DMS114 treated with DMSO at 0.1 percent for 48 hours (cell line): Measurements from ENCODE around the gene WASL.

Experiments
- DNase-seq: peaks from one replicate; lab custom pipeline; 2025; ENCODE audit not compliant: unreplicated experiment; lab: John Stamatoyannopoulos, UW

Gene WASL

DNA sequence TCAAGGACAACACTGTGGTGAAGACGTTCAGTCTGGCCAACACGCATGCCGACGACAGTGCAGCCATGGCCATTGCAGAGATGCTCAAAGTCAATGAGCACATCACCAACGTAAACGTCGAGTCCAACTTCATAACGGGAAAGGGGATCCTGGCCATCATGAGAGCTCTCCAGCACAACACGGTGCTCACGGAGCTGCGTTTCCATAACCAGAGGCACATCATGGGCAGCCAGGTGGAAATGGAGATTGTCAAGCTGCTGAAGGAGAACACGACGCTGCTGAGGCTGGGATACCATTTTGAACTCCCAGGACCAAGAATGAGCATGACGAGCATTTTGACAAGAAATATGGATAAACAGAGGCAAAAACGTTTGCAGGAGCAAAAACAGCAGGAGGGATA lies 86.5 kb downstream of the WASL start:
- DNase-seq = no peak

DNA sequence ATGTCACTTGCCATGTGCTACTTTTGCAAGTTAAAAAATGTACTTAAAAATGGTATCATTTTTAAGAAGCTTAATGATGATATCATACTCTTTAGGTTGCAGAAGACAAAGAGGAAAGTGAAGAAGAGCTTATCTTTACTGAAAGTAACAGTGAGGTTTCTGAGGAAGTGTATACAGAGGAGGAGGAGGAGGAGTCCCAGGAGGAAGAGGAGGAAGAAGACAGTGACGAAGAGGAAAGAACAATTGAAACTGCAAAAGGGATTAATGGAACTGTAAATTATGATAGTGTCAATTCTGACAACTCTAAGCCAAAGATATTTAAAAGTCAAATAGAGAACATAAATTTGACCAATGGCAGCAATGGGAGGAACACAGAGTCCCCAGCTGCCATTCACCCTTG lies 87.0 kb downstream of the WASL start:
- no peak for DNase-seq

DNA sequence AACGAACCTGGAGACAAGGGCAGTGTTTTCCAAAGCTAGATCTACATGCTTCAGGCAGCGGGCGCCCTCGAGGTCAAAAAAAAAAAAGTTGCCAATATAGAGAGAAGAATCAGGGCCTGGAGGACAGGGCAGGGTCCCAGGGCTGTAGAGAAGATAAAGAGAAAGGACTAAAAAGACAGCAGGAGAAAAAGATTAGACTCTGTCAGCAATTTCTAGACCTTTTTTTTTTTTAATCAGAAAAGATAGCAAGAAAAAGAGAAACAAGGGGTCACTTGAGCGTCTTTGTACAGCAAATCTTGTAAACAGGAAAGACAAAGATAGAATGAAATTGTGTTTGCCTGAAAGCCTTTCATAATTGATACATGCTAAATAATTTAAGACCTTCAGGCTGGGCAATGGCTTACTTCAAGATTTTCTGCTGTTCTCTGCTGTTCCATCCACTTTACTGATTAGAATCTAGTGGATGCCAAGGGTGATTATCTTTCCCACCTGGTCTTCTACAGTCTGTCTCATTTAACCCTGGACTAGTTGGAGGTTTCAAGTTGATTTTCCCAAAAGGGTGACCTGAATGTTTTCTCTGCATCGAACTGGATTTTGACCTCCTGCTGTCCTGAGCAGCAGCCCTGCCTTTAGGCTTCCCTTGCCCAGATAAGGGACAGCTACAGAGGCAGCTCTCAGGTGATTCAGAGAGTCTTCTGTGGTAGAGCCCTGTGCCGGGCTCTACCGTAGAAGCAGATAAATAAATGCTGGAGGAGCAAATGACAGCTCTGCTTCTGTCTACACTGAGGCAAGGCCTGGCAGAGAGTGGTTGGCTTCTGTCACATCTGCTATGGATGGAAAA lies 88.1 kb downstream of the WASL start:
- no peak for DNase-seq

DNA sequence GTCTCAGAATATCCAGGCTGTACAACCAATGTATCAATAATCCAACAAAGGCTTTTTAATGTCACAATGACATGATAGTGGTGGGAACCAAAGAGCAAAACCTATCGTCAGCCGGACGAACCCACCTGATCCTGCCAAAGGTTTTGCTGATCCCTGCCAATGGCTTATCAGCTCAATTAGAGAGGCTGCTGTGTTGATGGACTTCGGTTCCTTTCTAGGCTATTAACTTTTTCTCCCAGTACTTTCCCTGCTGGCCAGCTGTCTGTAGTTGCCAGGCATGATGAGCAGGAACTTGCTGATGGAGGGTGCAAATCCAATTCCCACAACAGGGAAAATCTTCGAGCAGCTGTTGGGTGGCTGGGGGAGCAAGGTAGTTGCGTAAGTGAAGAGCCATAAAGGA lies 90.8 kb downstream of the WASL start:
- DNase-seq = no peak

DNA sequence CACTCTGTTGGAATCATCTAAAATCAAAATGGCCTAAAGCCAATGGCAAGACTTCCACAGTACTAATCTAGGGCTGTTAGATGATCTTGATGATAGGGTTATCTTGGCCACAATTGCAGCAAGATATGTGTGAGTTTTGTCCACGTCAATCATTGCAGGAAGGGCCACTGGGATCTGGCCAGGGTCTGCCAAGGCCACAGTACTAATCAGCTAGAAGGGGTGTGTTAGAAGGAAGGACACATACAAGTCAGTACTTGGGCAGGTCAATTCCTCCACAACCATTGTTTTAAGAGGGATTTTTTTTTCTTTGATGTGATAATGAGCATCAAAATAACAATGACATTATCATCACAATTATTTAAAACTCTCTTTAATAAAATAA lies 91.5 kb downstream of the WASL start:
- no peak for DNase-seq

DNA sequence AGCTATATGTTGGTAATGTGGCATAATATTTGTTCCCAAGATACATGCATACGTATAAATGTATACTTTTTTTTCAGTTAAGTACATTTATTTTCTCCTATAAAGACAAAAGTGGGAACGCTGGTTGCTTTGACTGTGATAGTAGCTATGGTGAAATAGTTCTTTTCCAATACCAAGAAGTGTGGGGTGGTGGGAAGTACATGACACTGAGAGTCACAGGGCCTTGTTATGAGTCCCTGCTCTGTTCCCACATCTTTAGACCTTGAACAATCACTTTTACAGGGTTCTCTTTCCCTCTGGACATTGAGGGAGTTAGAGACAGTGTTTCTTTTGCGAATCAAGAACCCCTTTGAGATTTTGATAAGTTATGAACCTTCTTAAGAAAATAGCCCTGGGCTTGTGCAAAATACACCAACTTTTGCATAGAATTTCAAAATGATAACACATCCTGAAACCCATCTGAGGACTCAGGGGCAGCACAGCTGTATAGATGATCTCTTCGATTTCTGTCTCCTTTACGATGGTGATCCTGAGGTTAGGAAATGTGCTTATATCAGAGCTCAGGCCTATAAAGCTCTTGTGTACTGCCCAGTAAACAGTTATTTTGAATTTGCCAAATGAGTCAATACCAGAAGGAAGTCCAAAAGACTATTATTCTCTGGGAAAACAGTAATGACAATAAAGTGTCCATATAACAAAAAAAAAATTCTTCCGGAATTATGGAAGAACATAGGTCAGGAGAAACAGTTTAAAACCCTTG lies 92.1 kb downstream of the WASL start:
- no peak for DNase-seq

DNA sequence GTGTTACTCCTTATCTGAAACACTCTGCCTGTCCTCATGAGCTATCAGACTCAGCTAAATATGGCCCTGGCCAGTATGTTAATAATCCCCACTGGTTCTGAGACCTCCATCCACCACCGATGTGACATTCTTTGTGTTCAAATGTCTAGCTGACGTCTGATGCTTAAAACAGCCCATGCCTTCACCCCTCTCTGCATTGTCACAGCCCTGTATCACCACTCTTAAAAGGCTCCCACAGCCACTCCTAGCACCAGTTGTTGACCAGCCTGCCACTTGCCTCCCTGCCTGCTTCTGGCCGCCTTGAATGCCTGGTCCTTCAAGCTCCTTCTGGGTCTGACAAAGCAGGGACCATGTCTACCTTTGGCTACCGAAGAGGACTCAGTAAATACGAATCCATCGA lies 93.2 kb downstream of the WASL start, which contains the start of gene LMOD2:
Gene LMOD2, plus strand, starts transcription at position 253 of the 400 bp plus-strand sequence. Its CDS starts 98 bp downstream, at position 351.
- DNase-seq = no peak

DNA sequence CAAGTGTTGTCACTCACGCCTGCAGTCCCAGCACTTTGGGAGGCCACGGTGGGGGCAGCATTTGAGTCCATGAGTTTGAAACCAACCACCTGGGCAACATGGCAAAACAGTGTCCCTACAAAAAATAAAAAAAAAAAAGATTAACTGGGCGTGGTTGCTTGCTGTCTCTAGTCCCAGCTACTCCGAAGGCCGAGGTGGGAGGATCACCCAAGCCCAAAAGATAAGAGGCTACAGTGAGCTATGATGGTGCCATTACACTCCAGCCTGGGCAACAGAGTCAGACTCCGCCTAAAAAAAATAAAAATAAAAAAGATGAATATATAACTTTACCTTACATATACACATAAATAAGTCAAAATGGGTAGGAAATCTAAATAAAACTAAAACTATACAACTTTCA lies 95.6 kb downstream of the WASL start:
- no peak for DNase-seq

DNA sequence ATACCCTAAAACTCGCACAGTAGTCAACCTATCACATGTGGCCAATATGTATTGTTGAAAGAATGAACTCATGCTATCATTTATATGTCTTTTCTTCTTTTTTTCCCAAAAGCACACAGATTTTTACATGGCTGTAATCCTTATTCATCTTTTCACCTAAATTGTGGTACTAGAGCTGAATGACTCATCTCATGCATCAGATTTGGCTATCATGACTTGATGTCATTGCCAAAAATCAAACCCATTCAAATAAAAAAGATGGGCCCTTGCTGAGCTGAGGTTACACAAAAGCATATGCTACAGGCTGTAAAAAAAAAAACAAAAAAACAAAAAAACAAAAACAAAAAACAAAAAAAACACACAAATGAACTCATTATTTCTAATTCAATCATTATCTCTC lies 96.4 kb downstream of the WASL start:
- no peak for DNase-seq

DNA sequence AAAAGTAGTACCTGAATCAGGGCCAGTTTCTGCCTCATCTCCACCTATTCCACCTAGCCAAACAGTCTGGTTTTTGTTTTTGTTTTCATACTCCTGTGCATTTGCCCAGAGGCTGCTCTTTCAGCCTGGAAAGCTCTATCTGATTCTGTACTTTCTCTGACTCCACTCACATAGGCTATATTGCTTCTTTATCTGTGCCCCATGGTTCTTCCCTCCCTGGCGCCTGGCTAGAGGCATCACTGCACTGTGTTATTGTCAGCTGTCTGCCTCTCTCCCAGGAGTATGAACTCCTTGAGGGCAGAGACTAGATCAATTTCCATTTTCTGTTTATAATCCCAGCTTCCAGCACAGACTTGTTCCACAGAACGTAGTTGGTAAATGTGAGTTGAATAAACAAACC lies 98.2 kb downstream of the WASL start:
- DNase-seq = no peak

DNA sequence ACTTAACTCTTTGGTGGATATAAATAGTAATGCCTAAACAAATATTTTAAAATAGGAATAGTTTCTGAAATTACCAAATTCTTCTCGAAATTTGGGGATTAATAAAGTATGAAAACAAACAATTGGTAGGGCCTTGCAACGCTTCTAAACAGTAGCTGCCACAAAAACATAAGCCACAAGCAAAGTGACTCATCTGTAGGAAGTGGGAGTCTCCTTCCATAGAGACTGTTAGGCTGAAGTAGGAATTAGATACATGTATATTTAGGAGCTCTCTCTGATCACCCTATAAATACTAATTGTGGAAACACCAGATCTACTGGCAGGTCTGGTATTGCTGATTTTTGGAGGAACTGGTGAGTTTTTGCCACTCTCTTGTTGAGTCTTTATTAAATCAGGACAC lies 98.8 kb downstream of the WASL start:
- DNase-seq = no peak

DNA sequence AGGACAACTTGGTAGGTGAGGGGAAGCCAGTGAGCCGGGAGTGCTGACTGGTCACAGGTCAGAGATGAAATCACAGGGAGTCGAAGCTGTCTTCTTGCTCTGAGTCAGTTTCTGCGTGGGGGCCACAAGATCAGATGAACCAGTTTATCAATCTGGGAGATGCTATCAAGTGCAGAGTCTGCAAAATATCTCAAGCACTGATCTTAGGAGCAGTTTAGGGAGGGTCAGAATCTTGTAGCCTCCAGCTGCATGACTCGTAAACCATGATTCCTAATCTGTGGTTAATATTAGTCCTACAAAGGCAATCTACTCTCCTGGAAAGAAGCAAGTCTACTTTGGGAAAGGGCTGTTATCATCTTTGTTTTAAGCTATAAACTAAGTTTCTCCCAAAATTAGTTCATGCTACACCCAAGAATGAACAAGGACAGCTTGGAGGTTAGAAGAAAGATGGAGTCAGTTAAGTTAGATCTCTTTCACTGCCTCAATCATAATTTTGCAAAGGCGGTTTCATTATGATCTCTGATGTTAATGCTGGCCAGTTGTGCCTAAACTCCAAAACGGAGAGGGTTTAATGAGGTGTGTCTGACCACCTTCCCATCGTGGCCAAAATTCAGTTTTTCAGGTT lies 101.6 kb downstream of the WASL start:
- no peak for DNase-seq

DNA sequence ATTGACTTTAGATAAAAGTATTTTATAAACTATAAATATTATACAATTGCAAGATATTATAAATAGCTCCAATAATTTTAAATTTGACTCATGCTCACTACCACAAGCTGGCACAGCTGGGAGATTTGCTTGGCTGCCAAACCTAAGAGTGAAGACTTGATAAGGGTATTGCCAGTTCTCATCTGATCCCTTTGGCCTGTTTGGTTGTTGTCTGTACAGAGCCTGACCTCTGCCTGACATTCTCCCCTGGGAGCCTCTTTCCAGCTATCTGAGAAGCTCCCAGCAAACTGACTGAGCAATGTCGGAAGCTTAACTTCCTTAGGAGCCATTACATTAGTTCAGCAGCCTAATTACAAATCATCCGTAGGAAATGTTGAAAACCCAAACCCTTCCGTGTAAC lies 103.3 kb downstream of the WASL start:
- DNase-seq = no peak

DNA sequence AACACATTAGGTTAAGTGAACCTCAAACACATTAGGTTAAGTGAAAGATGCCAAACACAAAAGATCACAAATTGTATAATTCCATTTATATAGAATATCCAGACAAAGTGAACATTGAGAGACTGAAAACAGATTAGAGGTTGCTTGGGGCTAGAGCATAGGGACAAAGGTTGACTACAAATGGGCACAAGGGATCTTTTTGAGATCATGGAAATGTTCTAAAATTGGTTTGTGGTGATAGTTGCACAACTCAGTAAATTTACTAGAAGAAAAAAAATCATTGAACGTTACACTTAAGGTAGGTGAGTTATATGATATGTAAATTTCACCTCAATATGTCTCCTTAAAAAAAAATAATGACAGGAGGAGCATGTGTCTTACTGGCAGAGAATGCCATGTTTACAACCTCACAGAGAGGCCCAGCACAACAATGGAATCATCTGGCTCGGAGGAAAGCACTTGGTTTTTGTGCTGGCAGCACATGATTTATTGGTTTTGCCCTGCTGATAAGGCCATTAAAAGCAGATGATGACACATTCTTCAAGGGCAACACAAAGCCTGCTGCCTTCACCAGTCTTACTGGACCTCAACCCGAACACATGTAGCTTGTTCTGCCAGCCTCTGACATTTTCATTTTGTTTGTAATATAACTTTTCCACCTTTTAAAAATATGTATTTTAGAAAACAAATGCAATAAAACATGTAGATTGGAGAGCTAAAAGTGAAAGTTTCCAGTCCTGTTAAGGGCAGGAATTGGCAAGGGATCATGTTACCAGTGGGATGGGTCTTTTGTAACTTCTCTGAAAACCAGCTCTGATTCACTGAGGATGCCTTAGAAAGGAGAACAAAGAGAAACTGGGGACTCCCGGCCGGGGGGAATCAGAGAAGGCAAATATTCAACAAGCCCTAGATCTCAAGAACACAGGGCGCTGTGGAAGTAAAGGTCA lies 105.0 kb downstream of the WASL start:
- no peak for DNase-seq

DNA sequence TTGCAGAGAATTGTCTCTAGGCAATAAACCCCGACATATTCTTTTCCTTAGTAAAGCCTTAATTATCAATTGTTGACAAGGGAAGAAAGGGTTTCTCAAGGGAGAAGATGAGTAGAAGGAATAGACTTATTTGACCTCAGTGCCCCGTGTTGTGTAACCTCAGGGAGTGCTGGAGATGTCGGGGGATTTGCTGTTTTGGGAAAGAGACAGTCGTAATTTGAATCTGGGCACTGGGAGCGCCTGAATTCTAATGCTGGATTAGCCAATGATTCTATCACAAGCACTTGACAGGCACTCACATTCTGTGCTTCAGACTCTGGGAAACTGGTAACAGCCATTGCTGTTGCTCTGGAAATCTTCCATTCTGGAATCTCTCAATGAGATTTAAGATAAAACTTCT lies 106.9 kb downstream of the WASL start:
- no peak for DNase-seq

DNA sequence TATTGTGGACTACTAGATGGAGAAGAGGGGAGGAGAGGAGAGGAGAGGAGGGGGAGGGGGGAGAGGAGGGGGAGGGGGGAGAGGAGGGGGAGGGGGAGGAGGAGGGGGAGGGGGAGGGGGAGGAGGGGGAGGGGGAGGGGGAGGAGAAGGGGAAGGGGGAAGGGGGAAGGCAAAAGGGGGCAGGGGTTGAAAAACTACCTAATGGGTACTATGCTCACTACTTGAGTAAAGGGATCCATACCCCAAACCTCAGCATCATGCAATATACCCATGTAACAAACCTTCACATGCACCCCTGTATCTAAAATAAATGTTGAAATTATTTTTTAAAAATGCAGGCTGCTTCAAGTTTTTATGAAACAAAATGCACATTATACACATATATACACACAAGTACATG lies 108.2 kb downstream of the WASL start:
- DNase-seq = no peak

DNA sequence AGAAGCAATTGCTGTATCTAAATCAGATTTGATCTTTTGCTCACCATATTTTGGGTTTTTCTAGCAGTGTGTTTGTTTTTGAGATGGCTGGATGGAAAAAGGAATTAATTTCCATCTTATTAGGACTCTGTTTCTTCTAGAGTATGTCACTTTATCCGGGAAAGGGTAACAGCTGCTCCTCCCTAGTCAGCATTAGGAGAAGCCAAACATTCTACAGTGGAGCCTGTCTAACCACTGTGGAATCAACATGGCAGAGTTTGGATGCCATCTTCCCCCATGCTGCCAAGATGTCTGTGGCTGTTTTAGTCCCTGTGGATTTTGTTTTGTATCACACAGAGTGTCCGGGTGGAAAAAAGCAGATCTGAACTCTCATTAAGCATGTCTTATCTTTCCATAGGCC lies 109.2 kb downstream of the WASL start:
- no peak for DNase-seq

DNA sequence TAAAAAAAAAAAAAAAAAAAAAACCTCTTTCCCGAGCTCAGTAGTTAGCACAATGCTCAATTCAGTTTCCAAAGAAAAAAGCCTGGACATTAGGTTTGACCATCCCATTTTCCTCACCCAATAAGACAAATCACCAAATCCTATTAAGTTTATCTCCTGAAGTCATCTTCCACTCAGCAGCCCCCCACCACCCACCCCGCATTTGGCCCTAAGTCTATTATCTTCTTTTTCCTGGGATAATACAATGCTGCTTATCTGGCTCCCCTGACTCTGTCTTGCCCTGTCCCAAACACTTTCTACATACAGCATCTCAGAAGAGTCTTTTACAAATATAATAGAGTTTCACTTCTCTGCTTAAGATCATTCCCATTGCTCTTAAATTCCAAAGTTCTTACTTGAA lies 110.9 kb downstream of the WASL start:
- no peak for DNase-seq

DNA sequence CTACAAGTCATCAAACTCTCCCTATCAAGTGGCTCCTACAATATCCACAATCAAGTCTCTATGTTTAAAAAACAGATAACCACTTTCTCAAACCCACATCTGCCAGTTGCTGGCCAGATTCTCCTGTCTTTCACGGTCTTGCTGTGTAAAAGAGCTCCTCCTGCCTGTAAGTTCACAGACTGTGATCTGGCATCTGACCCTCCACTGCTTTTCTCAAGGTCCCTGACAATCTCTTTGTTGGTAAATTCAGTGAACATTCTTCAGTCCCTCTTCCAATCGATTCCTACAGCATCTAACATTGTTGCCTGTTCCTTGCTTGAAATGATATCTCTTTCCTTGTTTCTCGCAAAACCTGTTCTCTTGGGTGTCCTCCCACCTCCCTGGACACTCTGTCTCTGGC lies 111.6 kb downstream of the WASL start:
- DNase-seq = no peak

DNA sequence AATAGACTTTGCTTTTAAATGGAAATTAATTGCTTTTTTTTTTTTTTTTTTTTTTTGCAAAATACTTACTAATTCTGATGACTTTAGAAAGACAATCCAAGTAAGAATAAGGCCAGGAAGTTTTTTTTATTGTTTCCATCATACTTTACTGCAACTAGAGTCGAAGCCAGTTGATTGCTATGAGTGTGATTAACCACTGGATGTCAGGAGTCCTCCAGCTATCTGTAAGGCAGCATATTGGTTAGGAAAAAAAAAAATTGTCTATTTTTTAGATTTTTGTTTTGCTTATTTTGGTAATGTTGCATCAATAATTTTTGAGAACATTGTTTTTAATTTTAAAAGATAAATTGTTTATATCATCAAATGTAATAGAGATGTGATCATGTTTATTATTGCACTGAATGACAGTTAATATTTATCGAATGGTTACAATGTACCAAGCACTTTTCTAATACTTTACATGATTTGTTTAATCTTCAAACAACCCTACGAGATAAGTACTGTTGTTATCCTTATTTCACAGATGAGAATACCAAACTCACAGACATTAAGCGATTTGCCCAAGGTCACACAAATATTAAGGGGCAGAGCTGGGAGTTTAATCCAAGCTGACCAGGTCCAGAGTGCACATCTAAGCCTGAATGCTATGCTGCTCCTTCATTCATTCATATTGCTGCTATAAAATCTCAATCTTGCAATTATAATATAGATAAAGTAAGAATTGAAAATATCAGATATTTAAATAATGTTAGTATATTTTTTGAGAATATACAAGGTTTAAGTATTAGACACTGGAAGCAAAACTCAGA lies 113.0 kb downstream of the WASL start:
- DNase-seq = peak; percentile 45
